Activated T-cell treated with anti-CD3 and anti-CD28 coated beads for 24 hours (primary cell): ENCODE results near the gene HDAC7.

Source experiments
- DNase-seq: peaks from one replicate; pipeline ENCODE4 v3.0.0-alpha.2; 2020; ENCODE audit warnings: low read depth

Gene HDAC7

GRCh38 chr12:47746073-47746472, 73.6 kb downstream of the HDAC7 start:
- no peak for DNase-seq

DNA sequence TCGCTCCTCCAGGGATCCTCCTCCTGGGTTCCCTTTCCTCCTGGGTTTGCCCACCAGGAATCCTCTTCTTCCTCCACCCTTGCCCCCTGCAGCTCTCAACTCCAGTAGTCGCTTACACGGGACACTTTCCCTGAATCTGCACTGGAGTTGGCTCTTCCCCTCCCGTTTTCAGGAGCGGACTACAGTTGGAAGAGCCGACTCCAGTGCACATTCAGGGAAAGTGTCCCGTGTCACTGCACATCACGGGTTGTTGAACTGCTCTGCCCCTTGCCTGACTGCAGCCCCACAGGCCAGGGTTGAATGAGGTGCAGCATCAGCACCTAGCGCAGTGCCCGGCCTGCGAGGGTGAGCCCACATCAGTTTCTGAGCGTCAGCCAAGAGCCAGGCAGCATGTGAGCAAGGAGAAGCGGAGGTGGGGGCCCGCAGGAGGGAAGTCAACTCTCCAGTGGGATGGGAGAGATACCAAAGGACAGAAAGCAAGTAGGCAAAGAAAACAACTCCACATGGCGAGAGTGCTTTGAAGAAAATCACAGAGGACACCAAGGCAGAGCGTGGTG, 74.1 kb downstream of the HDAC7 start:
- no peak for DNase-seq

DNA sequence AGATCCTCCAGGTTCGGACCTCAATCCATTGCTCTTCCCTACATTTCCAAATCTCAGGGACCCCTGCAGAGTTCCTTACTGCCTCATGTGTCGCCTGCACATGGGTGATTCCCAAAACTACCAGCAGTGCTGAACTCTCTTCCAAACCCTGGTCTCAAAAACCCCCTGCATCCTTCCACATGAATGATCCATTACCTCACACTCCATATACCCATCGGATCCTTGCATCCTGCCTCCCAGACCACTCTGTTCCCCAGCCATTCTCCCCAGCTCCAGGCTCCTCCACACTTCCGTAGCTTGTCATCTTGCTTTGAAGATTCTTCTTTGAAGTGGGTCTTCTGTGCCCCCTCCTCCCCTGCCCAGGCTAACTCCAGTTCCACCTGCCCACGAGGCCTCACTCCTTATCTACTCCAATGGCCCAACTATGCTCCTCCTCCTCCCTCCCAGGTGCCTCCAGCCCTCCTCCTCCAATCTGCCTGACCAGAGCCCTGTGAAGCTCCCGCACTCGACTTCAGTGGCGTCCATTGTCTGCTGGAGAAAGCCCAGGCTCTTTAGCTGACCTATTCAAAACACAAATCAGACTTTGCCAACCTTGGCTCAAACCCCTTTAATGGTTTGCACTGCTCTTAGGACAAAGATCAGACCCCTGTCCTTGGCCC, 74.8 kb downstream of the HDAC7 start:
- DNase-seq, result no peak

DNA sequence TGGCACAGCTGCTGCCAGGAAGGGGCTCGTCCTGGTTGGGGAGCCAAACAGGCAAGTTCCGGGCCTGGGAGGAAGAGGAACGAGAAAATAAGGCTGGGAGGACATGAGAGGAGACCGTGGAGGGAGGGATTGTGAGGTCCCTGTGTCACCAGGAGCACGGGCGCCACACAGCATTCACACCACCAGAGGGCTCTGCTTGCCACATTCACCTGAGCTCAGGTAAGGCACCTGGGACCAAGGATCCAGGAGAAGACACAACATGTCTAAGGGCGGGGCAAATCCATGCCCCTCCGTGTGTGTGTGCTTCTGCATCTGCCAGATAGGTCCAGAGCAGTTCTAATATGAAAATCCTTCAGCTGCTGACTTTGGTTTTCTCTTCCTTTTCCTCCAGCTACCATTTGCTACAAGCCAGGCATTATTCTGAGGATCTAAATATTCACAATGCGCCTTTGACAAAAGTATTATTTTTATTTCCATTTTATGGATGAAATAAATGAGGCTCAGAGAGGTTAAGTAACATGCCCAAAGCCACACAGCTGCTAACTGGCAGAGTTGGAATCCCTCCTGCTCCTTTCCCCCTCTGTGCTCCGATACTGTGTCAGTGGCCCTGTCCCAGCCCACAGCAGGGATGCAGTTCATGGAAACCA, 75.6 kb downstream of the HDAC7 start:
- peak; percentile 26 for DNase-seq

DNA sequence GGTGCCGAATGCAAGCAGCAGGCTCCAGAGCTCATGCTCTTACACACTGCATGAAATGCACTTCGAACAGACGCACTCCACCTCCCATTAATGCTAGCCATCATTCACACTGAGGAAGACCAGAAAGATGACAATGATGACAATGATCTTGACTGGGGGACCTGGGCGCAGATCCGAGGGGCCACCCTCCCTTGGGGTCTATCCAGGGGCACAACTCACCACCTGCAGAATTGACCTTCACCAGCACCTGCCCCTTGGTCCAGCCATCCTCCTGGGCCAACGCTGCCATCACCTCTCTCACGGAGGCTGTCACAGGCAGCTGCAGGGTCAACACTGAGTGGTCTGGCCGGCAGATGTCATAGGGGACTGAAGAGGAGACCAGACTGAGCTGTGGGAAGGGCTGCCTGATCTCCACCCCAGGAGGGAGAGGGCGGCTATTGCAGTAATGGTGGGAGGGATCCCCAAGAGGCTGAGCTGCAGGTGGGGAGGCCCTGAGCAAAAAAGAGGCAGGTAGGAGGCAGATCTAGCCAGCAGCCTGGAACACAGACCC, 76.3 kb downstream of the HDAC7 start:
- DNase-seq, result no peak

DNA sequence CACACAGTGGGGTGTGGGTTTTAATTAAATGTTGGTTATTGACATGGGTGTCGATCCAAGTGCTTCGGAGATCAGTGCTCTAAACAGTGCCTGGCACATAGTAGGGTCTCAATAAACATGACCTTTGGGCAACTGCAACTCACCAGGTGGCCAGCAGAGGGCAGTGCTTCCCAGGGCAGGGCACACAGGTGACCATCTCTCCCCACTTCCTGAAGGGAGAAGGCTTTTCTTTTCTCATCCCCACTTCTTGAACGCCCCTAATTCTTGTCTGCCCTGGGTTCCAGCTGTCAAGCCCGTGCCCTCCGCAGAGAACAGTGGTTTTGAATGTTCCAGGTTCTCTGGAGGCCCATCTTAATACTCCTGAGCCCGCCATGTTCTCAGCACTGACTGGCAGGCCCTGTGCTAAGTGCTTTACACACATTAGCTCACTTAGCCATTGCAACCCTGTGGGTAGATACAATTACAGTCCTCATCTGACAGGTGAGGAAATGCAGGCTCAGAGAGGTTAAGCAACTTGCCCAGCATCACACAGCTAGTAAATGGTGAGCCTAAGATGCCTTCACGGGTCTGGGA, 77.4 kb downstream of the HDAC7 start:
- DNase-seq, result peak; percentile 66

- DNase-seq, result peak; percentile 25
These were observed 78.4 kb downstream of the HDAC7 start for GRCh38 chr12:47741340-47741703.

DNA sequence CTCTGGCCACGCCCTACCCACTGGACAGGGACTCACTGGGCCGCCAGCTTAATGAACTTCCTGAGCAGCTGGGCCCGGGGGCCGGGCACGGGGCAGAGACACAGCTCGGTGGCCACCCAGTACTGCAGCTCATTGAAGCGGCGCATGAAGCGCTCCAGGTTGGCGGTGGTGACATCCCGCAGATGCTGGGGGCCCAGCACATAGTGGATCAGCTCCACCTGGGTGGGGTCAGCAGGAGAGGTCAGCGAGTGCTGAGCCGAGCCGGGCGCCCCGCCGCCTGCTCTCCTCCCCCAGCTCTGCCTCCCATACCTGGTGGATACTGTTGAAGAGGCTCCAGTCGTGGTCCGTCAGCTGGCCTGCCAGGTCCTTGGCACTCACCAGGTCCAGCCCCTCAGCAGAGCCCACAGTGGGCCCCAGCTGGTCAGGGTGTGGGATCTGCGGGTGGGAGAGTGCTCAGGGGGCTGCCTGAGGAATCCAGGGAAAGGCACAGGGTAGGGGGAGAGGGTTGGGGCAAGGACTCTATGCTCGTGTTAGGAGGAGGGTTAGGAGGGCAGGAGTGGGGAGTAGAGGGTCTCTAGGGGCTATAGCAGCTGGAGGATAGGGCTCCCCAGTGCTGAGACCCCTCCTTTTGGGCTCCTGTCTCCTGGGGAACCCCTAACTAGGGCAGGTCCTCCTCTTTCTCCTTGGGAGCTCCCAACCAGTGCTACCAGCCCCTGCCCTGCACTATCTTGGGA, 78.9 kb downstream of the HDAC7 start:
- DNase-seq, result no peak

DNA sequence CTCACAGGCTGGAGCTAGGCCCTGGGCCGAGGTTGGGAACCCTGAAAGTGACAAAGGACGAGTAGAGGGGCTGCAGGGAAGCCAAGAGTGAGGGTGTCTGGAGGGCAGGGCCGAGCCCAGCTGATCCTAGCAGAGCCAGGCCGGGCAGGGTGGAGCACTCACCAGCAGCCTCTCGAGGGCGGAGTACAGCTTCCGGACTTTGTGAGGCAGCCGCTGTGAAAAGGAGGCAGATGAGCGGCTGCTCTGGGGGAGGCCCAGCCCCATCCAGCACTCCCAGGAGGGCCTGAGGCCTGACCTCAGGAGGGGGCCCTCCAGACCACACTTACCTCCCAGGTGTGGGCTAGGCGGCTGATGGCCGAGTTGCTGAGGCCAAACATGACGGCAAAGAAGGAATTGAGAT, 79.7 kb downstream of the HDAC7 start:
- no peak for DNase-seq

GRCh38 chr12:47739297-47739696, 80.4 kb downstream of the HDAC7 start:
- DNase-seq, result no peak

DNA sequence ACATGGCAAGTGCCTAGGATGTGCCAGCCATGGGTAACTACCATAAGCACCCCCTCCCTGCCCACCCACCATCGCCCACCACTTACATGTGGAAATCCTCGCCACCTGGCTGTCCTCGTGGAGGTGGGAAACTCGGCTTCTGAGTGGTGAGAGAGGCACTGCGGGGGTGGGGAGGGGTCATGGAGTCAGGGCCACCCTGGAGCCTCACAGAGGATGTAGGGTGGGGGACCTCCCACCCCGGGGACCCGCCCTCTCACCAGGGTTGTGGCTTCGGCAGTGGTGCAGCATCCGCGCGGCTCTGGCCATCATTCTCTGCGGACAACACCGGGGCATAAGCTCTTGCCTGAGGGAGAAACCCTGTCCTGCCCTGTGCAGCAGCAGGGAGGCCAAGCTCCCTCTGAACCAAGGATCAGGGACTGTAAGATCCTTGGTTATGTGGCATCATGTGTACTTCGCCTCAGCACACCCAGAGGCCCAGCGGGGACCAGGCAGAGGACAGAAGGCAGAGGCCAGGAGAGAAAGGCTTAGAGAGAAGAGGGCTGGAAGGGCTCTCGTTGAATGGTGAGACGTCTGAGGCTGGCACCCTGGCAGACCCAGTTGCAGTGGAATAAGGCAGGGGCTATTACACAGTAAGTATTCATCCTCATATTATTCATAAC, 81.6 kb downstream of the HDAC7 start:
- DNase-seq, result no peak

DNA sequence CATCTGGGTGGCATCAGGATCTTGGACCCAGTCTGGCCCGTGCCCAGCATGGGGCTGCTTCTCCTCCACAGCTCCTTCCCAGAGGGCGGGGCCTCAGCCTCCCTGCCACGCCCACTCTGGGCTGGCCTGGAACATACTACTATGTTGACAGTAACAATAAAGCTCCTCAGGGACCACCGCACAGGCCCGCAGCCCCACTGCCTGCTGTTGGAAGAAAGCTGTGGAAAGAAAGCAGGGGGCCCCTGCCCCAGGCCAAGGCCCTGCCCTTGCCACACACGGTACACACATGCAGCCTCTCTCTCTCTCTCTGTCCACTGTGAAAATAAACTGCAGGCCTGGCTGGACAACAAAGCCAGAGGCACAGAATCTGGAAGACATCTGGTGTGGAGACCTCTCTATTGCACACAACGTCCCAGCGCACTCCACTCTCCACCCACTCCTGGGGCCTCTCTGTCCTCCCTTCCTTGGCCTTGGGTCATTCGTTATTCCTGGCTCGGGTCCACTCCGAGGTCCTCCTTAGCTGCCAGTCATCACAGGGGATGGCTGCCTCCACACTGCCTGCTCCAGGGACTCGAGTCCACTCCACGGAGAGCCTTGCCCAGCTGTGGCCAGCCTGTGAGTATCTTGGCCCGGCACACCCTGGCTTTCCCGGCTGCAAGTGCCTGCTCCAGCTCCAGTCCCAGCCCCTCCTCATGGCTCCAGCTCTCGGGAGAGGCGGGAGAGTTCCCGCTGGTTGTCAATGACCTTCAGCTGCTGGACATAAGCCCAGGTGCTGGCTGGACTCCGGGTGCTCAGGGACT, 82.6 kb downstream of the HDAC7 start:
- DNase-seq, result no peak

GRCh38 chr12:47736216-47736615, 83.5 kb downstream of the HDAC7 start:
- DNase-seq, result no peak

DNA sequence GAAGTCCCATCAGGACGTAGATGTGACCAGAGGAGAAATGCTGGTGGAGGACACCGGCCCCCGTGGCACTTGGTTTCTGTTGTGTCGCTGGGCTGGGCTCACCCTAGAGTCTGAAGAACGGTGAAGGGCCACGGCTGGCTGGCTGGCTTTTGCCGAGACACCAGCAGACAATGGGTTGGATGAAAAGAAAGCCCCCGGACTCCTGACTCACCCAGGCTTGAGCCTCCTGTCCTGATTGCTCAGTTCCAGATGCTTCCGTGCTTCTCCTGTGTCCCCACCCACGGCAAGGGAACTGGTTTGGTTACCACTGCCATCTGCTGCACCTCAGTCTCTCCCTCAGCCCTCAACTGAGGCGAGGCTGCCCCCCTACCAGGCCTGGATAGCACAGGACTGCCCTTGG, 84.1 kb downstream of the HDAC7 start:
- no peak for DNase-seq

- DNase-seq, result no peak
These were observed 84.8 kb downstream of the HDAC7 start for GRCh38 chr12:47734725-47735480.

DNA sequence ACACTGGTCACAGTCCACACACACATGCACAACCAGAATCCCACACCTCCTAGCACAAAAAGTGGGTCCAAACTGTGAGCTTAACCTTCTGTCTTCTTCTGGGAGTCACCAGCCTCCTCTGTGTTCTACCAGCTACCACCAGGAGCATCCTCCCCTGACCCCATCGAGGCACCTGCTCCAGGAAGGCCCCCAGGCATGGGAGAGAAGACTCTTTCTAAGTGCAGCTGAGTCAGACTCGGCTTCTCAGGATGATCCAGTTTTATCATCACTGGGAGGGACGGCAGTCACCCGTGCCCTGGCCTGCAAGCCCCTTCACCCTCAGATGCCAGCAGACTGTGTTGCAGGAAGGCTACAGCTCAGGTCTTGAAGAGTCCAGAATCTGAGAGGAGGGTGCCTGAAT, 86.6 kb downstream of the HDAC7 start:
- DNase-seq, result no peak
